GM10248 (cell line): Measurements from ENCODE around the gene BCL2.

Experiments
- CTCF ChIA-PET: fragments of 300-600 bp; sonication (Branson Sonifier 250); formaldehyde crosslinking; extraction: SDS; loops from one replicate; lab custom pipeline; 2021; ENCODE audit warnings: antibody characterized with exemption; lab: Yijun Ruan, JAX
- POLR2A ChIA-PET: fragments of 350-650 bp; sonication (Branson Sonifier 250); formaldehyde crosslinking; extraction: SDS; loops from one replicate; lab custom pipeline; 2020; ENCODE audit warnings: antibody characterized with exemption; lab: Yijun Ruan, JAX
- DNase-seq: peaks from one replicate; pipeline ENCODE4 v3.0.0; 2012; ENCODE audit errors: extremely low spot score
- CTCF ChIP-seq: IDR thresholded peaks from 2 replicates; pipeline ENCODE4 v1.5.1; 2012; ENCODE audit warnings: mild to moderate bottlenecking, low read depth; ENCODE audit errors: extremely low read depth, missing control alignments, control extremely low read depth

The BCL2 gene

GRCh38 chr18:63225434-63225833, 94.1 kb downstream of the BCL2 start:
- POLR2A ChIA-PET: no interaction called here
- no peak for TF ChIP-seq CTCF
- DNase-seq: no peak
- CTCF ChIA-PET: interaction anchor here (0.9 to 2.4 kb wide), 10 partner anchors 8 to 94 kb away, joined by 3 to 6 read pairs (median 4); partner anchors contain the start of gene BCL2

GRCh38 chr18:63224630-63225029, 94.9 kb downstream of the BCL2 start:
- DNase-seq: no peak
- CTCF ChIA-PET: interaction anchor here (0.7 to 2.4 kb wide), 10 partner anchors 8 to 94 kb away, joined by 3 to 6 read pairs (median 3); partner anchors contain the start of gene BCL2
- POLR2A ChIA-PET: no interaction called here
- TF ChIP-seq CTCF: no peak

- TF ChIP-seq CTCF: no peak
- ChIA-PET CTCF (interaction anchor here (1.0 to 1.6 kb wide), 5 partner anchors 9 to 95 kb away, joined by 3 to 4 read pairs (median 3); partner anchors contain the start of gene BCL2), POLR2A (no interaction called here)
- DNase-seq: no peak
Observed at GRCh38 chr18:63223837-63224236, 95.7 kb downstream of the BCL2 start.

- POLR2A ChIA-PET: interaction anchor here (0.7 kb wide), 1 partner anchor 72 kb away, joined by 6 read pairs; no protein-coding TSS in a partner anchor
Observed at GRCh38 chr18:63220903-63221302, 98.7 kb downstream of the BCL2 start.

GRCh38 chr18:63218472-63218871, 101.1 kb downstream of the BCL2 start:
- ChIA-PET POLR2A (no interaction called here), CTCF (no interaction called here)
- no peak for TF ChIP-seq CTCF
- no peak for DNase-seq

More at GRCh38 chr18:63220903-63221302, 98.7 kb downstream of the BCL2 start:
- CTCF ChIA-PET: no interaction called here
- no peak for DNase-seq
- TF ChIP-seq CTCF: no peak

GRCh38 chr18:63216516-63217311, 102.9 kb downstream of the BCL2 start:
- no peak for TF ChIP-seq CTCF
- ChIA-PET CTCF (interaction anchor here (1.0 kb wide), 1 partner anchor 53 kb away, joined by 3 read pairs; no protein-coding TSS in a partner anchor), POLR2A (no interaction called here)
- DNase-seq: no peak
